WTC11 (cell line): Measurements from ENCODE around the gene KPTN.
"Not testable (repeated sequence)": the region's sequence is repeated elsewhere in the genome, so short reads cannot be mapped to it uniquely, and the experiment has no call there.

Experiments used
- ATF1 ChIP-seq: sonication (generic); formaldehyde crosslinking; IDR thresholded peaks from 2 replicates; pipeline ENCODE4 v1.8.1; 2023; ENCODE audit warnings: mild to moderate bottlenecking, moderate library complexity, missing genetic modification reagents
- CREB1 ChIP-seq: sonication (generic); formaldehyde crosslinking; IDR thresholded peaks from 2 replicates; pipeline ENCODE4 v1.8.0; 2023; ENCODE audit warnings: mild to moderate bottlenecking, missing genetic modification reagents
- GABPB1 ChIP-seq: sonication (generic); formaldehyde crosslinking; IDR thresholded peaks from 2 replicates; pipeline ENCODE4 v1.8.1; 2023; ENCODE audit warnings: mild to moderate bottlenecking, missing genetic modification reagents
- HMGXB4 ChIP-seq: sonication (generic); formaldehyde crosslinking; IDR thresholded peaks from 2 replicates; pipeline ENCODE4 v1.8.1; 2023; ENCODE audit warnings: mild to moderate bottlenecking, moderate library complexity, missing genetic modification reagents
- MYBL2 ChIP-seq: sonication (generic); formaldehyde crosslinking; IDR thresholded peaks from 2 replicates; pipeline ENCODE4 v1.8.1; 2023; ENCODE audit warnings: mild to moderate bottlenecking, moderate library complexity, missing genetic modification reagents
- NR1H2 ChIP-seq: sonication (generic); formaldehyde crosslinking; IDR thresholded peaks from 2 replicates; pipeline ENCODE4 v1.9.0; 2021; ENCODE audit warnings: mild to moderate bottlenecking, moderate library complexity, missing genetic modification reagents
- NR3C1 ChIP-seq: sonication (generic); formaldehyde crosslinking; conservative IDR thresholded peaks from 2 replicates; pipeline ENCODE4 v1.8.1; 2023; ENCODE audit warnings: low read depth, mild to moderate bottlenecking, missing genetic modification reagents
- PRDM15 ChIP-seq: sonication (generic); formaldehyde crosslinking; IDR thresholded peaks from 2 replicates; pipeline ENCODE4 v1.8.0; 2022; ENCODE audit warnings: missing genetic modification reagents
- SMAD3 ChIP-seq: sonication (generic); formaldehyde crosslinking; IDR thresholded peaks from 2 replicates; pipeline ENCODE4 v1.8.0; 2022; ENCODE audit warnings: missing genetic modification reagents, mild to moderate bottlenecking, borderline replicate concordance
- ZNF263 ChIP-seq: sonication (generic); formaldehyde crosslinking; IDR thresholded peaks from 2 replicates; pipeline ENCODE4 v1.8.1; 2022; ENCODE audit warnings: low read depth, mild to moderate bottlenecking, moderate library complexity, missing genetic modification reagents
- TF ChIP-seq, protein P1 (sequence below): sonication (generic); formaldehyde crosslinking; IDR thresholded peaks from 2 replicates; pipeline ENCODE4 v1.8.1; 2022; ENCODE audit warnings: low read depth, missing genetic modification reagents, borderline replicate concordance
- TF ChIP-seq, protein P2 (sequence below): fragments of 200-600 bp; IDR thresholded peaks from 2 replicates; pipeline ENCODE4 v1.8.0; 2022; ENCODE audit warnings: antibody characterized with exemption

GRCh38 chr19:47486220-47486619 is 2.2 kb upstream of the KPTN start:
- TF ChIP-seq, protein P1, sequence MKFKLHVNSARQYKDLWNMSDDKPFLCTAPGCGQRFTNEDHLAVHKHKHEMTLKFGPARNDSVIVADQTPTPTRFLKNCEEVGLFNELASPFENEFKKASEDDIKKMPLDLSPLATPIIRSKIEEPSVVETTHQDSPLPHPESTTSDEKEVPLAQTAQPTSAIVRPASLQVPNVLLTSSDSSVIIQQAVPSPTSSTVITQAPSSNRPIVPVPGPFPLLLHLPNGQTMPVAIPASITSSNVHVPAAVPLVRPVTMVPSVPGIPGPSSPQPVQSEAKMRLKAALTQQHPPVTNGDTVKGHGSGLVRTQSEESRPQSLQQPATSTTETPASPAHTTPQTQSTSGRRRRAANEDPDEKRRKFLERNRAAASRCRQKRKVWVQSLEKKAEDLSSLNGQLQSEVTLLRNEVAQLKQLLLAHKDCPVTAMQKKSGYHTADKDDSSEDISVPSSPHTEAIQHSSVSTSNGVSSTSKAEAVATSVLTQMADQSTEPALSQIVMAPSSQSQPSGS (CRISPR knock-in tag): not testable (repeated sequence)
- TF ChIP-seq, protein P2, sequence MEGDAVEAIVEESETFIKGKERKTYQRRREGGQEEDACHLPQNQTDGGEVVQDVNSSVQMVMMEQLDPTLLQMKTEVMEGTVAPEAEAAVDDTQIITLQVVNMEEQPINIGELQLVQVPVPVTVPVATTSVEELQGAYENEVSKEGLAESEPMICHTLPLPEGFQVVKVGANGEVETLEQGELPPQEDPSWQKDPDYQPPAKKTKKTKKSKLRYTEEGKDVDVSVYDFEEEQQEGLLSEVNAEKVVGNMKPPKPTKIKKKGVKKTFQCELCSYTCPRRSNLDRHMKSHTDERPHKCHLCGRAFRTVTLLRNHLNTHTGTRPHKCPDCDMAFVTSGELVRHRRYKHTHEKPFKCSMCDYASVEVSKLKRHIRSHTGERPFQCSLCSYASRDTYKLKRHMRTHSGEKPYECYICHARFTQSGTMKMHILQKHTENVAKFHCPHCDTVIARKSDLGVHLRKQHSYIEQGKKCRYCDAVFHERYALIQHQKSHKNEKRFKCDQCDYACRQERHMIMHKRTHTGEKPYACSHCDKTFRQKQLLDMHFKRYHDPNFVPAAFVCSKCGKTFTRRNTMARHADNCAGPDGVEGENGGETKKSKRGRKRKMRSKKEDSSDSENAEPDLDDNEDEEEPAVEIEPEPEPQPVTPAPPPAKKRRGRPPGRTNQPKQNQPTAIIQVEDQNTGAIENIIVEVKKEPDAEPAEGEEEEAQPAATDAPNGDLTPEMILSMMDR: not testable (repeated sequence)
- TF ChIP-seq GABPB1; NR3C1 (CRISPR knock-in tag); CREB1 (CRISPR knock-in tag); NR1H2 (CRISPR knock-in tag); PRDM15 (CRISPR knock-in tag); HMGXB4; ATF1 (CRISPR knock-in tag); ZNF263 (CRISPR knock-in tag); MYBL2 (CRISPR knock-in tag); SMAD3: not testable (repeated sequence)
